Umbilical cord (tissue), 2 donors: Measurements from ENCODE around the gene UMPS. TPM values are rescaled to one million over a fixed set of nuclear protein-coding genes. Genes with fewer than 3 reads are reported as not detected.
A peak's percentile ranks its signal among the peaks of the same experiment; 100 is the strongest.

Experiments
- DNase-seq: peaks from one replicate; pipeline ENCODE4 v3.0.0-alpha.2; 2015; ENCODE audit warnings: low spot score
- total RNA-seq: library from RNA; depleted of rRNA; stranded (reverse); fragments of >200 nt; gene quantifications from one replicate; pipeline ENCODE4 v1.2.3, GENCODE V29; 2014; ENCODE audit warnings: low replicate concordance; ENCODE audit not compliant: insufficient read depth

UMPS gene
- total RNA-seq, result 24.1 TPM

- DNase-seq, result peak; percentile 91
Observed at GRCh38 chr3:124730129-124730940, at the start of gene UMPS. Gene UMPS (plus strand): TSS chr3:124730452. CDS start chr3:124730472, 20 bp downstream.

- no peak for DNase-seq
Observed at GRCh38 chr3:124680521-124680920, 49.7 kb upstream of the UMPS start.

GRCh38 chr3:124682263-124682662, 48.0 kb upstream of the UMPS start:
- DNase-seq, result no peak

- DNase-seq, result no peak
Observed at GRCh38 chr3:124684459-124684858, 45.8 kb upstream of the UMPS start.

- DNase-seq, result no peak
Observed at GRCh38 chr3:124685067-124685466, 45.2 kb upstream of the UMPS start.

- DNase-seq, result no peak
Observed at GRCh38 chr3:124685481-124685880, 44.8 kb upstream of the UMPS start.

- DNase-seq, result no peak
Observed at GRCh38 chr3:124686028-124686670, 44.1 kb upstream of the UMPS start.

- DNase-seq, result peak; percentile 87
Observed at GRCh38 chr3:124688581-124689454, 41.4 kb upstream of the UMPS start.

- DNase-seq, result no peak
Observed at GRCh38 chr3:124691599-124691998, 38.7 kb upstream of the UMPS start.

- DNase-seq, result no peak
Observed at GRCh38 chr3:124694486-124694885, 35.8 kb upstream of the UMPS start.

- no peak for DNase-seq
Observed at GRCh38 chr3:124695369-124695768, 34.9 kb upstream of the UMPS start.

- DNase-seq, result no peak
Observed at GRCh38 chr3:124696006-124696405, 34.2 kb upstream of the UMPS start.

- no peak for DNase-seq
Observed at GRCh38 chr3:124697302-124697701, 33.0 kb upstream of the UMPS start.

- DNase-seq, result no peak
Observed at GRCh38 chr3:124698030-124698770, 32.1 kb upstream of the UMPS start.

GRCh38 chr3:124699051-124699450, 31.2 kb upstream of the UMPS start:
- no peak for DNase-seq

- DNase-seq, result no peak
Observed at GRCh38 chr3:124699686-124700396, 30.4 kb upstream of the UMPS start.

- DNase-seq, result peak; percentile 92
Observed at GRCh38 chr3:124700880-124701684, 29.2 kb upstream of the UMPS start.

GRCh38 chr3:124701687-124702086, 28.6 kb upstream of the UMPS start:
- peak; percentile 79 for DNase-seq

- no peak for DNase-seq
Observed at GRCh38 chr3:124702950-124703349, 27.3 kb upstream of the UMPS start.

- DNase-seq, result no peak
Observed at GRCh38 chr3:124705552-124705951, 24.7 kb upstream of the UMPS start.
